ENCODE results near the gene DIS3L.
"Not testable (repeated sequence)": the region's sequence is repeated elsewhere in the genome, so short reads cannot be mapped to it uniquely, and the experiment has no call there.

Gene DIS3L

GRCh38 chr15:66309828-66310227, 16.5 kb downstream of the DIS3L start:
- no peak for DNase-seq (ENCODE audit: low read depth in 2 of 2)

GRCh38 chr15:66310786-66311185, 17.4 kb downstream of the DIS3L start:
- DNase-seq (ENCODE audit: low read depth in 2 of 2) = no peak

GRCh38 chr15:66312144-66312543, 18.8 kb downstream of the DIS3L start:
- no peak for DNase-seq (ENCODE audit: low read depth in 2 of 2)

- no peak for DNase-seq (ENCODE audit: low read depth in 2 of 2)
Observed at GRCh38 chr15:66323312-66323928, 30.1 kb downstream of the DIS3L start.

GRCh38 chr15:66326051-66326450, 32.7 kb downstream of the DIS3L start:
- no peak for DNase-seq (ENCODE audit: low read depth in 2 of 2)

GRCh38 chr15:66327736-66328135, 34.4 kb downstream of the DIS3L start:
- no peak for DNase-seq (ENCODE audit: low read depth in 2 of 2)

GRCh38 chr15:66328771-66329170, 35.4 kb downstream of the DIS3L start:
- DNase-seq (ENCODE audit: low read depth in 2 of 2) = no peak

- not testable (repeated sequence) for DNase-seq (ENCODE audit: low read depth in 2 of 2)
Observed at GRCh38 chr15:66348530-66348929, 55.2 kb downstream of the DIS3L start.

- no peak for DNase-seq (ENCODE audit: low read depth in 2 of 2)
Observed at GRCh38 chr15:66356077-66356358, 62.6 kb downstream of the DIS3L start.

GRCh38 chr15:66356359-66357236, 63.2 kb downstream of the DIS3L start, which contains the start of gene TIPIN:
TIPIN (minus strand) TSS chr15:66356685; CDS start chr15:66352947, 3,738 bp downstream.
- DNase-seq (ENCODE audit: low read depth in 2 of 2) = peak; percentile 92 to 93

- no peak for DNase-seq (ENCODE audit: low read depth in 2 of 2)
Observed at GRCh38 chr15:66359740-66360139, 66.4 kb downstream of the DIS3L start.

GRCh38 chr15:66361745-66362460, 68.5 kb downstream of the DIS3L start:
- not testable (repeated sequence) for DNase-seq (ENCODE audit: low read depth in 2 of 2)

GRCh38 chr15:66362776-66363175, 69.4 kb downstream of the DIS3L start:
- no peak for DNase-seq (ENCODE audit: low read depth in 2 of 2)

GRCh38 chr15:66364944-66365528, 71.7 kb downstream of the DIS3L start:
- DNase-seq (ENCODE audit: low read depth in 2 of 2) = no peak

- no peak for DNase-seq (ENCODE audit: low read depth in 2 of 2)
Observed at GRCh38 chr15:66369773-66370651, 76.6 kb downstream of the DIS3L start.

- no peak for DNase-seq (ENCODE audit: low read depth in 2 of 2)
Observed at GRCh38 chr15:66374179-66374578, 80.8 kb downstream of the DIS3L start.

- DNase-seq (ENCODE audit: low read depth in 2 of 2) = no peak
Observed at GRCh38 chr15:66378814-66379430, 85.6 kb downstream of the DIS3L start.

GRCh38 chr15:66381376-66381775, 88.0 kb downstream of the DIS3L start:
- DNase-seq (ENCODE audit: low read depth in 2 of 2) = not testable (repeated sequence)

All from fibroblast of skin of left quadriceps (primary cell).